ENCODE data around the gene RIMBP2.
"Not testable (repeated sequence)": the region's sequence is repeated elsewhere in the genome, so short reads cannot be mapped to it uniquely, and the experiment has no call there.

RIMBP2 gene

GRCh38 chr12:130703733-130704375 lies 12.2 kb downstream of the RIMBP2 start:
- no peak for DNase-seq

- no peak for DNase-seq
Observed at GRCh38 chr12:130702966-130703732, 12.9 kb downstream of the RIMBP2 start.

GRCh38 chr12:130701402-130701744 lies 14.7 kb downstream of the RIMBP2 start:
- no peak for DNase-seq

- DNase-seq = no peak
Observed at GRCh38 chr12:130700492-130701401, 15.4 kb downstream of the RIMBP2 start.

GRCh38 chr12:130698106-130698505 lies 18.0 kb downstream of the RIMBP2 start:
- DNase-seq = no peak

GRCh38 chr12:130696379-130697100 lies 19.6 kb downstream of the RIMBP2 start:
- no peak for DNase-seq

- no peak for DNase-seq
Observed at GRCh38 chr12:130695061-130695460, 21.0 kb downstream of the RIMBP2 start.

- DNase-seq = no peak
Observed at GRCh38 chr12:130689408-130690405, 26.4 kb downstream of the RIMBP2 start.

GRCh38 chr12:130688999-130689398 lies 27.1 kb downstream of the RIMBP2 start:
- DNase-seq = not testable (repeated sequence)

- DNase-seq = no peak
Observed at GRCh38 chr12:130687796-130688778, 28.0 kb downstream of the RIMBP2 start.

- no peak for DNase-seq
Observed at GRCh38 chr12:130687190-130687589, 28.9 kb downstream of the RIMBP2 start.

GRCh38 chr12:130686511-130686991 lies 29.5 kb downstream of the RIMBP2 start:
- no peak for DNase-seq

- no peak for DNase-seq
Observed at GRCh38 chr12:130685850-130686249, 30.2 kb downstream of the RIMBP2 start.

- DNase-seq = no peak
Observed at GRCh38 chr12:130685250-130685787, 30.8 kb downstream of the RIMBP2 start.

GRCh38 chr12:130683811-130684210 lies 32.3 kb downstream of the RIMBP2 start:
- no peak for DNase-seq

- DNase-seq = no peak
Observed at GRCh38 chr12:130683080-130683479, 33.0 kb downstream of the RIMBP2 start.

- no peak for DNase-seq
Observed at GRCh38 chr12:130680451-130680990, 35.6 kb downstream of the RIMBP2 start.

- no peak for DNase-seq
Observed at GRCh38 chr12:130677957-130678558, 38.0 kb downstream of the RIMBP2 start.

GRCh38 chr12:130675791-130676190 lies 40.3 kb downstream of the RIMBP2 start:
- no peak for DNase-seq

Data from T-helper 1 cell (primary cell).